HG02973 (cell line): ENCODE data around the gene LYZL1.
"Not testable (repeated sequence)": the region's sequence is repeated elsewhere in the genome, so short reads cannot be mapped to it uniquely, and the experiment has no call there.

Experiments
- ATAC-seq: cut with Tn5 transposase; IDR thresholded peaks from one replicate; pipeline ENCODE4 v1.9.1; 2021; ENCODE audit warnings: moderate library complexity; ENCODE audit not compliant: unreplicated experiment

Gene LYZL1

GRCh38 chr10:29326886-29327745 lies 38.2 kb downstream of the LYZL1 start:
- ATAC-seq = no peak

DNA sequence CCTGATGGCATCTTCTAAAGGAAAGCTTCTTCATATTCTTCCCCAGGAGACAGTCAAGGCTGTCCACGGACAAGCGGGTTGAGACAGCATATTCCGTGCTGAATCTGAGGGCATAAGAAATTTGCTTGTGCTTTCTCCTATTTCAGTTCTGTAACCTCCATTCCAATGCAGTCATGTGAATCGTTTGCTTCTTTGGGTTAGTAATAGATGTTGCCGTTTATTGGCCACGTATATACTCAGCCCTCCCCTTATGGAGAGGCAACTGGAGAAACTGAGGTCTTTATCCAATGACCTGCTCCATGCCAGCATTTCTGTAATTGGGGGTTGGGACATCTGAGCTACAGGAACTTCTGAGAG lies 38.9 kb downstream of the LYZL1 start:
- no peak for ATAC-seq

GRCh38 chr10:29328983-29329382 lies 40.1 kb downstream of the LYZL1 start:
- no peak for ATAC-seq

DNA sequence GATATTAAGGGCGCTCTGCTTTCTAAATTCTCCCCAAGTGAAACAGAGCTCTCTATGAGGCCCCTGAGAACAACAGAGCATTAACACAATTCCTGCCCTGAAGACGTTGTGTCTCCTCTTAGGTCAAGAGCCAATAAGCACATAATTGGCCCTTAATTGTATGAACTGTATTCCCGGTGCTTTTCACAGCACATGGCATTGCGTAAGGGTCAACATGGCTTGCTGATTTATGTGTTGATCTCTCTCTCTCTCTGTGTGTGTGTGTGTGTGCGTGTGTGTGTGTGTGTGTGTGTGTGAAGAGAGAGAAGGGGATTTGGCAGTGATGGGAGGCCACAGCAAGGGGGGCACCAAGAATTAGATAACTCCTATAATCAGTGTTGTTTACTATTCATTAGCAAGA lies 40.5 kb downstream of the LYZL1 start:
- no peak for ATAC-seq

DNA sequence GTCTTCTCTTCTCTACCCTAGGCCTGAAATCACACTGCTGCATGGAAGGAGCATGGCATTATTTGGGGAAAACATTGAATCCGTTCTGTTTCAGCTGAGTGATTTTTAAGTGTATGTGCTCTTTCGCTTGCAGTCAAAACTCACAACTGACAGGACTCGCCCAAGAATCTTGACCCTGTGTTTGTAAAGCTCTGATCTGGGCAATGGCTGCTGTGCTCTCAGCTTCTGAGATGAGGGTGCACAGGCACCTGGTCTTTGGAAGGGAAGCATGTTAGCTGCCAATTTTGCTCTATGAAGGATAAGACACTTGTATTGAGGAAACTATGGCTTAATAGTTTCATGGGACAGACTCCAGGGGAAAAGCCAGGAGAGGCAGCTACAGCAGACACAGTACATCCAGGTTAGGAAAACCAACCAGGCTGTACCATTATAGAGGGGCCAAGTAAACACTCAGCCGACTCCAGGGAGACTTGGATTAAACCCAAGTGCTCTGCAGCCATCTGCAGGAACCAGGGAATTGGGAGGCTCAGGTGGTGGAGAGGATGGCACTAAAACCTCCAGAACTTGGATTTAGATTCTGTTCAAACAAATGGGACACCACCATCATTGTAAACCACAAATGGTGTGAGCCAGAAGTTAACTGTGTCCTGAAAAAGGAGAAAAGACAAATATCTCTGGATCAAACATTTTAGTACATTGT lies 43.3 kb downstream of the LYZL1 start:
- no peak for ATAC-seq

DNA sequence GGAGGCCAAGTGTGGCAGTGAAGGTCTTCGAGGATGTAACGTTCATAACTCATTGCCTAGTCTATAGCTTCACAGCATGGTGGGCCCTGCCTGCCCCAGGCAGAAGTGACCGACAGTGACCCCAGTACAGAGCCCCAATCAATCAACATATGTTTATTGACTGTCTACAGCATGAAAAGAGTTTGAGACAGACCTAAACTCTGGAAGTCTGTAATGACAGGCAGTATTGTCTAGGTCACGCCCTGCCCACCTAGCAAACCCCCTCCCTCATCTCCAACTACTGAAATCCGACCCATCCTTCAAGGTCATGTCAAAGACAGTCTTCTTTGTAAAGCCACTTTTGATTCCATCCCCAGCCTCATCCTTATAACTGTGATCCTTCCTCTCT lies 43.9 kb downstream of the LYZL1 start:
- ATAC-seq = no peak

GRCh38 chr10:29337526-29337925 lies 48.7 kb downstream of the LYZL1 start:
- ATAC-seq = not testable (repeated sequence)

DNA sequence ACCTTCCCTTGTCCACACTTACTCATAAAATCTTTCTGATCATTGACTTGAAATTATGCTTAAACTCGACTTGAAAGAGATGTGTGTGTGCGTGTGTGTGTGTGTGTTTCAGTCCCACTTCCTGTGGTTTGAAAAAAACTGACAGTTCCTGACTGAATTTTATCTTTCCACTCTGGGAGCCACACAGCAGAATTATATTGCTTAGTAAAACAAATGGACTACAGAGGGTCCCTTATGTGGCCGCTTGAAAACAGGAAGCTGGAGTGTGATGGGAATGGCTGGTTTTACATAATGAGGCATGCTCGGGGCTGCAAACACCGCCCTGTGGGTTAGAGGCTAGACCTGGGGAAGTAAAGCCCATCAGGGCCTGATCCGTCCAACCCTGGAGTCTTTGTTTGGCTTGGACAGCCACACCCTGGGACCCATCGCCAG lies 54.8 kb downstream of the LYZL1 start:
- no peak for ATAC-seq

DNA sequence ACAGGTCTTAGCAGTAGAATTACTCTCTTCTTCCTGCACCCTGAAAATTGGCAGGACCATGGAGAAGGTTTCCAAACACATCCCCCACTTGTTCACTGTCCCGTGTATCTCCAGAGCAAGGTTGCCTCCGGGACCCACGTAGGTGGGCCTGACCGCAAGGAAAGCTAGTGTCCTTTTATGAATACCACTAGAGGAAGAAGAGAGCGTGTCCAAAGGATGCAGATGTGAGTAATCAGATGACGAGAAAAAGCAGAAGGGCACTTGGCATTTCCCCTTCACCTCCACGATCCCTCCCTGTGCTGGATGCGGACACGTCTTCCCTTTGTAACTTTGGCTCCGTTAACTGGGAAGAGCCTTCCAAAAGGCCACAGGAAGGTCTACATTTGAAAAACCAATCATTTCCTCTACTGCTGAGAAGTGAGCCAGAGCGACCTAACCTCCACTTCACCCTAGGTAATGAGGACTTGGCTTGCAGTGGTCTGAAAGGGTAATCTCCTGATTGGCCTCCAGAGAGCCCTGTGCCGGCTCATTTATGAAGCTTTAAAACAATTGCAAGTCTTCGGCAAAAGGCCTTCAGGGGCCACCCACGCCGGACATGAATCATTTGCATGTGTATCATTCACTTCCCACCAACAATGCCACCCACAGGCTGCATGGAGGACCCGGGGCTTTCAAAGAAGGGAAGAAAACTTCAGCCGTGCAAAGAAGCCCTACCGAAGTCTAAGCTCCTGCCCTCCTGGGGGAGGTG lies 55.4 kb downstream of the LYZL1 start:
- ATAC-seq = no peak

DNA sequence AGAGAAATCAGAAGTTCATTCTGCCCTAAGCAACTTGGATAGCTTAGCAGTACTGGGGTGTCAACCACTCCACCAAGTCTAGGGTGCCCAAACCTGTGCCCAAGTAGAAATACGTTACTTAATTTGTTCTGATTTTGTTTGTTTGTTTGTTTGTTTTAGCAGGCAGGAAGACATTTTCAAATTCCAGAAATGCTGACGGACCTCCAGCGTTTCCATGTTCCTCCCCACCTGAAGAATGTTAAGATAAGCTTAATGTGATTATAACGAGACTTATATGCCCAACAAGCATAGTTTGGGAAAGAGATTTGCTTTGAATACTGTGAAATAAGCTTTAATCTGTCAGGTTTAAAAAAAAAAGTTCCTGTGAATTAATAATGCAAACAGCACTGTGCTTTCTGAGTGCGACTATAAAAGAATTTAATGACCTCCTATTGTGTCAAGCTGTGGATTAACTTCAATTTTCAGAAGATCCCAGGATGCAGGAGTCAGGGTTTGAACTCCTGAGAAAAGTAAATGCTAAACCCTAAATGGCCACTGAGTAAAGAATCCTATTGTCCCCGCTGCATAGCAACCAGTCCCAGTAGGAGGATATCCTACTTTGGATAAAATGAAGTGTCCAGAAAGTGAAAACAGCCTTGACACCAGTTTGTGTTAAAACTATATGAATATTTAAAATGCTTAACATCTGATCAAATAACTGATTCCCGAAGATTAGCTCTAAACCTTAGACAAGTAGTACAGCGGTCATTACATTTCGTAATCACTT lies 56.5 kb downstream of the LYZL1 start:
- ATAC-seq = no peak

DNA sequence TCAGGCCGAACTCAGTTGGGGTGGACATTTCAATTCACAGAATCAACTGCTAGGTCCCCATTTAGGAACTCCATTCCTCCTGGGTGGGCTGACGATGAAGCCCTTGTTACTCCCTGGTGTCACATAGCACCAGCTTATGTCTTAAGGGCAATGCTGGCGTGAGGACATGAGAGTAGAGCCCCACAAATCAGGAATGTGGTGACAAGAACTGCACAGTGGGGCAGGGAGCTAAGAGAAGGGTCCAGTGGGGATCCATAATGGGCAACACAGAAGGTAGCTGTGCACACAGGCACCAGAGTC lies 57.0 kb downstream of the LYZL1 start:
- ATAC-seq = no peak

GRCh38 chr10:29346296-29347001 lies 57.6 kb downstream of the LYZL1 start:
- ATAC-seq = no peak

- no peak for ATAC-seq
Measured at GRCh38 chr10:29348836-29349235, 60.0 kb downstream of the LYZL1 start.

DNA sequence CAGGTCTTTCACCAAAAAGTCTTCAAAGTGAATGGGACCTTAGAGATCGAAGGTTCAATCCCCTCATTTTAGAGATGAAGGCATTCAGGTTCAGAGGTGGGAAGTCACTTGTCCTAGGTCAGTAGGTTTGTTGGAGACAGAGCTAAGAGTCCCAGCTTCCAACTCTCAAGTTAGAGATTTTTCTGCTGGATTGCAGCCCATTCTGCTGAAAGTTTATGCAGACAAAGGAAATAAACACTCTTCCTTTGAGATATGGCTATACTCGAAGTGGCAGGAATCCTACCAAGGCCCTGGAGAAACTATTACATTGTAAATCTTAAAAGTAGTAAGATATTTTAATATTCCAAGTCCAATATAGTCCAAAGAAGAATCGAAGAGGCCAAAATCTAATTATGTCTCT lies 64.4 kb downstream of the LYZL1 start:
- ATAC-seq = no peak

GRCh38 chr10:29353887-29354561 lies 65.2 kb downstream of the LYZL1 start:
- no peak for ATAC-seq

DNA sequence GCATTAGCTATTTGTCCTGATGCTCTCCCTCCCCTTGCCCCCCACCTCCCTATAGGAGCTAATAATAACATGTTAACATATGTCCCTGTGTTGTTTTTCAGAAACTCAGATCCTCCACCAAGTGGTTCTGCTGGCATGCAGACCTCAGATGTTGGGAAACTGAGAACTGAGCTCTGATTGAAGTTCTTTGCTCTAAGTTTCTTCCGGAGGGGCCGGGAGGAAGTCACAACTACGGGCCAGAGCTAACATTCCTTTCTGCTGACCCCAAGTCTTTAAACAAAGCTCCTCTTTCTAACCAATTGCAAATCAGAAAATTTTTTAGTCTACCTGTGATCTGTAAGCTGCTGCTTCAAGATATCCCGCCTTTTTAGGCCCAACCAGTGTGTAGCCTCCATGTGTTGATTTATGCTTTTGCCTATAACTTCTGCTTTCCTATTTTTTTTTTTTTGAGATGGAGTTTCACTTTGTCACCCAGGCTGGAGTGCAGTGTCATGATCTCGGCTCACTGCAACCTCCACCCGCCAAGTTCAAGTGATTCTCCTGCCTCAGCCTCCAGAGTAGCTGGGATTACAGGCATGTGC lies 66.6 kb downstream of the LYZL1 start:
- no peak for ATAC-seq

- no peak for ATAC-seq
Measured at GRCh38 chr10:29356931-29357330, 68.1 kb downstream of the LYZL1 start.

DNA sequence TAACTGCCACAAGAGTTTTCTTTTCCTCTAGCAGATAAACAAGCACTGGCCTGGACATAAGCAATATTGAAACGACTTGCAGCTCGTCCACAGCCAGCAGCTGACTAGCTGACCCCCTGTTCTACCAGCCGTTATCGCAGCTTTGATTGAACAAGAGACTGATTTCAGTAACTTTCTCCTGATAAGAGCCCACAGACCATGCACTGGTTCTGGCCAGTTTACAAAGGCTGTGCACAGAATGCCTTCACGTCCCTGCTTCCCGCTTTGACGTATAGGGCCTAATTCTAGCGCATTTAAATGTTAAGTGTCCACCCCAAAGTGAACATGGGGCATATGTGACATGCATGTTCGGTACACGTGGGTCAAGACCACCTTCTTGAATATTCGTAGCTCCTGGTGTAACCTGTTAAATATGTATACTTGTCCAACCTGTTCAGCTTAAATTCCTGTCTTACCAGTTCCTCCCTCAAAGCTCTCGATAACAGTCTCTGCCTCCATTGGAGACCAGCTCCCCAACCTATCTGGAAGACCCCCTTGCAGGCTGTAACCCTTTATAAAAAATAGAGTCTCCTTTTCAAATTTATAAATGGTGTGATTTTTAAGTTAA lies 69.2 kb downstream of the LYZL1 start:
- ATAC-seq = no peak

- not testable (repeated sequence) for ATAC-seq
Measured at GRCh38 chr10:29360215-29360853, 71.5 kb downstream of the LYZL1 start.
